ENCODE measurements around the gene SLCO2B1. TPM values are rescaled to one million over a fixed set of nuclear protein-coding genes. Genes with fewer than 3 reads are reported as not detected.
A peak's percentile ranks its signal among the peaks of the same experiment; 100 is the strongest.

The SLCO2B1 gene
- total RNA-seq, 1 experiment from 2014 or later, result 1.0 TPM

- no peak for TF ChIP-seq EZH2 (IDR thresholded peaks at IDR 0.05; ENCODE audit: borderline replicate concordance, low read depth, low read length, poor library complexity, severe bottlenecking)
- no peak for TF ChIP-seq CTCF (conservative IDR thresholded peaks at IDR 0.05; ENCODE audit: low read depth, low read length)
- BruUV-seq (replicated peaks), result no TSS peak
- ChIA-PET POLR2A (ENCODE audit: low non-redundant PET) (interaction anchor here (0.6 kb wide), 2 partner anchors 180 to 581 kb away, joined by 7 read pairs; no protein-coding TSS in a partner anchor), CTCF (interaction anchor here (1.1 to 7.1 kb wide), 4 partner anchors 62 to 105 kb away, joined by 3 to 178 read pairs (median 40); partner anchors contain the start of gene TPBGL)
- Histone ChIP-seq H3K27me3 (replicated peaks; ENCODE audit: insufficient read depth, low read depth, low read length, poor library complexity) (no peaks in the 10 kb centered on the region), H3K4me1 (ENCODE audit: insufficient read depth, low read length, poor library complexity, severe bottlenecking) (peaks cover 12% of the 10 kb centered on the region), H3K36me3 (ENCODE audit: insufficient read depth, low read length, poor library complexity, severe bottlenecking) (no peaks in the 10 kb centered on the region), H3K9me3 (ENCODE audit: low read depth, low read length, poor library complexity, severe bottlenecking) (no peaks in the 10 kb centered on the region), H3K27ac (ENCODE audit: low read depth, low read length, poor library complexity, severe bottlenecking) (peak overlapping the region; percentile 29), H3K4me3 (ENCODE audit: low read depth, low read length, poor library complexity, severe bottlenecking) (no peak overlapping the region)
- intact Hi-C loops (cut with micrococcal nuclease; ENCODE audit: unreplicated experiment), result loop anchor here (1.0 to 10.0 kb wide), 3 partner anchors 105 to 218 kb away; no protein-coding TSS in a partner anchor
- DNase-seq (ENCODE audit: low spot score), result peak; percentile 98
These were observed 8.0 kb upstream of the SLCO2B1 start for GRCh38 chr11:75142714-75143419.

- no TSS peak for BruUV-seq (replicated peaks)
- H3K4me1 ChIP-seq (ENCODE audit: insufficient read depth, low read length, poor library complexity, severe bottlenecking), result peaks cover 12% of the 10 kb centered on the region
- DNase-seq (ENCODE audit: low spot score), result no peak
- POLR2A ChIA-PET (ENCODE audit: low non-redundant PET), result interaction anchor here (0.6 kb wide), 1 partner anchor 181 kb away, joined by 7 read pairs; no protein-coding TSS in a partner anchor
- H3K4me3 ChIP-seq (ENCODE audit: low read depth, low read length, poor library complexity, severe bottlenecking), result no peak overlapping the region
- intact Hi-C loops (cut with micrococcal nuclease; ENCODE audit: unreplicated experiment), result loop anchor here (1.0 to 10.0 kb wide), 3 partner anchors 105 to 219 kb away; no protein-coding TSS in a partner anchor
- H3K27ac ChIP-seq (ENCODE audit: low read depth, low read length, poor library complexity, severe bottlenecking), result peak overlapping the region; percentile 29
- H3K9me3 ChIP-seq (ENCODE audit: low read depth, low read length, poor library complexity, severe bottlenecking), result no peaks in the 10 kb centered on the region
- H3K36me3 ChIP-seq (ENCODE audit: insufficient read depth, low read length, poor library complexity, severe bottlenecking), result no peaks in the 10 kb centered on the region
- CTCF ChIA-PET, result interaction anchor here (0.7 to 7.1 kb wide), 5 partner anchors 62 to 438 kb away, joined by 3 to 178 read pairs (median 14); partner anchors contain the start of gene TPBGL
- H3K27me3 ChIP-seq (replicated peaks; ENCODE audit: insufficient read depth, low read depth, low read length, poor library complexity), result no peaks in the 10 kb centered on the region
- no peak for TF ChIP-seq EZH2 (IDR thresholded peaks at IDR 0.05; ENCODE audit: borderline replicate concordance, low read depth, low read length, poor library complexity, severe bottlenecking)
- no peak for TF ChIP-seq CTCF (conservative IDR thresholded peaks at IDR 0.05; ENCODE audit: low read depth, low read length)
These were observed 7.5 kb upstream of the SLCO2B1 start for GRCh38 chr11:75143420-75143731.

- ChIA-PET CTCF (interaction anchor here (0.6 to 7.1 kb wide), 10 partner anchors 8 to 1057 kb away, joined by 3 to 178 read pairs (median 6); partner anchors contain the start of gene TPBGL), POLR2A (ENCODE audit: low non-redundant PET) (no interaction called here)
- BruUV-seq (replicated peaks), result no TSS peak
- peaks cover 12% of the 10 kb centered on the region for H3K4me1 ChIP-seq (ENCODE audit: insufficient read depth, low read length, poor library complexity, severe bottlenecking)
- TF ChIP-seq CTCF (conservative IDR thresholded peaks at IDR 0.05; ENCODE audit: low read depth, low read length), result no peak
- TF ChIP-seq EZH2 (IDR thresholded peaks at IDR 0.05; ENCODE audit: borderline replicate concordance, low read depth, low read length, poor library complexity, severe bottlenecking), result no peak
- intact Hi-C loops (cut with micrococcal nuclease; ENCODE audit: unreplicated experiment), result loop anchor here (1.0 to 10.0 kb wide), 4 partner anchors 61 to 220 kb away; partner anchors contain the start of gene TPBGL
- no peak overlapping the region for H3K4me3 ChIP-seq (ENCODE audit: low read depth, low read length, poor library complexity, severe bottlenecking)
- H3K9me3 ChIP-seq (ENCODE audit: low read depth, low read length, poor library complexity, severe bottlenecking), result no peaks in the 10 kb centered on the region
- no peak for DNase-seq (ENCODE audit: low spot score)
- no peaks in the 10 kb centered on the region for H3K27me3 ChIP-seq (replicated peaks; ENCODE audit: insufficient read depth, low read depth, low read length, poor library complexity)
- no peaks in the 10 kb centered on the region for H3K36me3 ChIP-seq (ENCODE audit: insufficient read depth, low read length, poor library complexity, severe bottlenecking)
- H3K27ac ChIP-seq (ENCODE audit: low read depth, low read length, poor library complexity, severe bottlenecking), result no peak overlapping the region
These were observed 6.2 kb upstream of the SLCO2B1 start for GRCh38 chr11:75144716-75145014.

Data from A673 (cell line).